NCI-H1092 treated with DMSO at 0.1 percent for 48 hours (cell line): ENCODE data around the gene CABLES1.
"Not testable (repeated sequence)": the region's sequence is repeated elsewhere in the genome, so short reads cannot be mapped to it uniquely, and the experiment has no call there.

Experiments
- DNase-seq: peaks from one replicate; lab custom pipeline; 2025; lab: John Stamatoyannopoulos, UW

Gene CABLES1

GRCh38 chr18:23269068-23269467 is 133.8 kb downstream of the CABLES1 start:
- DNase-seq: not testable (repeated sequence)

GRCh38 chr18:23269928-23270327 is 134.6 kb downstream of the CABLES1 start:
- DNase-seq: no peak

DNA sequence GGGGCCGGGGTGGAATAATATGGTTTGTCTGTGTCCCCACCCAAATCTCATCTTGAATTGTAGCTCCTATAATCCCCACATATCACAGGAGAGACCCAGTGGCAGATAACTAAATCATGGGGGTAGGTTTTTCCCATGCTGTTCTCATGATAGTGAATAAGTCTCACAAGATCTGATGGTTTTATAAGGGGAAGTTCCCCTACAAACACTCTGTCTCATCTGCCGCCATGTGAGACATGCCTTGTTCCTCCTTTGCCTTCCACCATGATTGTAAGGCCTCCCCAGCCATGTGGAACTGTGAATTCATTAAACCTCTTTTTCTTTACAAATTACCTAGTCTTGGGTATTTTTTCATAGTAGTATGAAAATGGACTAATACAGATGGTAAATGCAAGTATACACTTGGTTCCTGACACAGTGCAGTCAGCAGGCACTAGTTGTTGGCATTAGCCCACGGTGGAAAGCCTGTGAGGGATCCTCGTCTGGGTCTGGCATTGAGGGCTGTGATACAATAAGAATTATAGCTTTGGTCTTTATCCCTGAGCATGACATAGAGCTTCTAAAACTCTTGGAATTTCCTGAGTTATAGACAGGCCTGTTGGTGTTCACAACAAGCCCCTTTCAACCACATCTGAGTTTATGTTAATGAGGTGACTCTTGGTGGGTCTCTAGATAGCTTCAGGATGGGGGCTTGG is 135.8 kb downstream of the CABLES1 start:
- no peak for DNase-seq

- DNase-seq: no peak
These were observed 137.4 kb downstream of the CABLES1 start for GRCh38 chr18:23272498-23273232.

DNA sequence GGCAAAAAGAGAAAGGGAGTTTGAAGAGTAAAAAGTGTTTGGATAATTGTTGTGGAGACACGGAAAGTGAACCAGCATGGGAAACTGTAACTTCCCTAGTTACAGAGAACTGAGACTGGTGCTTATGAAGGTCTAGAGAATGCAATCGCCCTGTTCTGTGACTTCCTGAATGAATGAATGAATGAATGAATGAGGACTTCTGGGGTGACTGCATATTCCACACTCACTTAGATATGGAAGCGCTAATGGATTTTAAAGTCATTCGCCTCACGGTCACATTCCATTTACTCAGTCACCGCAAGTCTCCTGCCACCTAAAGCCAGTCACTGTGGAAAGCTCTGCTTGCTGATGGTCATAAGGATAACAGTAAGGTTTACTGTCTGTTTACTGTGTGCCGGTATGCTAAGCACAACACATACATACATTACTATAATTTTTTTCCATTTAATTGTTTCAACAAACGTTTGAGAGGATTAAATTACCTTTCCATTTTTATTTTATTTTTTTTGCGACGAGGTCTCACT is 138.2 kb downstream of the CABLES1 start:
- no peak for DNase-seq

DNA sequence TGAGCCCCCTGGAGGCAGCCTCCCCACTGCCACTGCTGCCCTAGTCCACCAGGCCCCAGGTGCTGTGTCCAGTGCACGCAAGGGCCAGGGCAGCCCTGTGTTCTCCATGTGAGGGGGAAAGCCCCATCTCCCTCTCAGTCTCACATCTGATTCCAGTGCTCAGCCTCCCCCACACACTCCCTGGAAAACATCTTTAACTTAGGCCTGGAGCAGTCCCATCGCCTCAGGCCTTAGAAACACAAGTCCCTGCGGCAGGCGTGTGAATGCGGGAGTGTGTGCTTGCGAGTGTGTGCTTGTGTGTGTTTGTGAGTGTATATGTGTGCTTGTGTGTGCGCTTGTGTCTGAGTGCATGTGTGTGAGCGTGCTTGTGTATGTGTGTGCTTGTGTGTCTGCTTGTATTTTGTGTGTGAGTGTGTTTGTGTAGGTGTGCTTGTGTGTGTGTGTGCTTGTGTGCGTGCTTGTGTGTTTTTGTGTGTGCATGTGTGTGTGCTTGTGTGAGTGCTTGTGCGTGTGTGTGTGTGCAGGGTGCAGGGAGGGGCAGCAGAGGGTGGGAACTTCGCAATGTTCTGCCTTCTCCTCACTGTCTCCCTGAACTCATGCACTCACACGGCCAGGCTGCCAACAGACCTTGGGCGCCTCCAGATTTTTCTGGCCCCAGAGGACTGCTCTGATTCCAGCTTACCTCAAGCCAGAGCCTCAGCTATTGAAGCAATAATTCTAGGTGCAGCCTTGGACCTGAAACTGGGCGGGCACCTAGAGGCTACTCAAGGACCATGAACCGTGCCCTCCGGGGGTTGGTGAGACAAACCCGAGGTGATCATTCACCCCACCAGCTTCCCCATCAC is 139.6 kb downstream of the CABLES1 start:
- DNase-seq: no peak

DNA sequence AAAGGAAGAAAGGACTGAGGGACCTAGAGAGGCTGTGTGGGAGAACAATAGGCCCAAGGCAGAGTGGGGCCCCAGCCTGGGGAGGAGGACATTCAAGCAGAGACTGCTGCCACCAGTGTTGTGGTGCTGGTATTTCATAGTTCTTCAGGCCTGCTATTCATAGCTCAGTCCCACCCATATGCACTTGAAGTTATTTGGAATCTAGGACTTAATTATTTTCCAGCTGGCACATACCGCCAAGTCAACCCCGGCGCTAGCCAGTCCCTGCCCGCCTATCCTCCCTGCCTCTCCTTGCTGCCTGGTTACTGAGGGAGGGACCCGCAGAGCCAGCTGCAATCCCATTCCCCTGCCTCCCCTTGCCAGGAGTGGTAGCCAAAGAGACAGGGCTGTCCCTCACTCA is 141.2 kb downstream of the CABLES1 start:
- DNase-seq: no peak

DNA sequence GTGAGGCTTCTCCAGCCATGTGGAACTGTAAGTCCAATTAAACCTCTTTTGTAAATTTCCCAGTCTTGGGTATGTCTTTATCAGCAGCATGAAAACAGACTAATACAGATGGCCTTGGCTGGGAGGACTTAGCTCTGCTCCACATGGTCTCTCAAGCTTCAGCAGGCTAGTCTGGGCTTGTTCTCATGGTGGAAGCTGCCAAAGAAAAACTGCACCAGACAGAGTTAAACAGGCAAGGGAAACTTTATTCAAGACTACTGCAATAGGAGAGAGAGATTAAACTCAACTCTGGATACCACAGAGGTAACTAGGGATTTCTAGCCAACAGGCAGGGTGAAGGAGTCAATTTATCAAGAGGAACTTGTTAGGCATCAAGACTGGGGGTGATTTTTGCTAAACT is 142.1 kb downstream of the CABLES1 start:
- DNase-seq: no peak

- no peak for DNase-seq
These were observed 144.6 kb downstream of the CABLES1 start for GRCh38 chr18:23279931-23280330.

- no peak for DNase-seq
These were observed 145.6 kb downstream of the CABLES1 start for GRCh38 chr18:23280844-23281243.

DNA sequence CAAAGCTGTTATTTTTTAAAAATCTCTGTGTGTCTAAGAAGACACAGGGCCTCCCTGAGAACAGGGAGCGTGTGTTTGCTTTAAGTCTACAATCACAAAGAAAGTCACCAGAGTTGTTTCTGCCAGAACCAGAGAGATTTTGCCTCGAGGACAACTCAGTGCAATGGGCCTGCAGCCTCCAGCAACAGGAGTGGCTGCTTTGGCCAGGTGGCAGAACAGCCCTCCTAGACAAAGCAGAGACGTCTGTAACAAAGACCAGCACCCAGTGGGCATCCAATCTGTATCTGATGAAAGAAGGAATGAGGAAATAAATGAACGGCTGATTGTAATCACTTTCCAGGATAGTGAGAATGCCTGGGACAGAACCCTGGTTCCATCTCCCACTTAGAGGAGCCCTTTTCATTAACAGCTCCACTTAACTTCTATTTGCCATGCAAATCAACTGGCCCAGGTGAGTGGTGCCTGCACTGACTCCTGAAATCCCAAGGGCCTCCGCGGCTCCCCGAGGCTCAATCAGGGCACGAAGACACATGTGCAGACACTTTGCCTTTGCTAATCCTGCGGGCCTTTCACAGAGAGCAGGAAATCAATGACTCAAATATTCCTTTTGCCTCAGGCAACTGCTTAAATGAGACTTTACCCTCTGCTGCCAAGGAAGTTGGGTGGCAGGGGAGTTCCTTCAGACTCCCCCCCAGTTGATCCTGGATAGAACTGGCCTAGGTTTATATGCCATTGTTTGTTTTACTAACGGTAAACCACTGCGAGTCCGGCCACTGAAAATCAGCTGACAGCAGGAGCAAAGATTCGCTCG is 146.5 kb downstream of the CABLES1 start:
- DNase-seq: no peak

- no peak for DNase-seq
These were observed 147.1 kb downstream of the CABLES1 start for GRCh38 chr18:23282437-23282781.

DNA sequence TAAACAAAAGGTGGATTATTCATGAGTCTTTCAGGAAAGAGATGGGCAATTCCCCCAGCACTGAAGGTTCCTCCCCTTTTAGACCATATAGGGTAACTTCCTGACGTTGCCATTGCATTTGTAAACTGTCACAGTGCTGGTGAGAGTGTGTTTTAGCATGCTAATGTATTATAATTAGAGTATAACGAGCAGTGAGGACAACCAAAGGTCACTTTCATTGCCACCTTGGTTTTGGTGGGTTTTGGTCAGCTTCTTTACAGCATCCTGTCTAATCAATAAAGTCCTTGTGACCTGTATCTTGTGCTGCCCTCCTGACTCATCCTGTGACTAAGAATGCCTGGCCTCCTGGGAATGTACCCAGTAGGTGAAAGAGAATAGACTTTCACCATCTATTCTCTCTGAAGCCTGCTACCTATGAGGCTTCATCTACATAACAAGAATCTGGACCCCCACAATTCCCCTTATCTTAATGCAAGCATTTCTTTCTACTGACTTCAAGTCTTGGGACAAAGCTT is 148.7 kb downstream of the CABLES1 start:
- DNase-seq: no peak

DNA sequence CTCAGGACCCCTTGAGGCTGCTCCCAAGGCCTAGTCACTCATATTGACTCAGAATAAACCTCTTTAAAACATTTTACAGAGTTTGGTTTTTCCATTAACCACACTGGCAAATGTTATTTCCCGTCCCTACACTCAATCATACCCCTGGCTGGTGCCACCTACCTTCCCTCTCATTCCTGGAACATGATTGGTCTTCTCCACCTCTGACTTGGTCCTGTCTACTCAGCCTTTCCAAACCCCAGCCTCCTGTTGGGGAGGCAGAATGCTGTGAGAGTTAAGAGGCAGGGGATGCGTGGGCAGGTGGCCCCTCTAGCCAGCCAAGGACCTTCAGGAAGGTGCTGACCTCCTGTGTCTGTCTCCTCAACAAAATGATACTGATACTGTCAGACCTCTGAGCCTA is 149.3 kb downstream of the CABLES1 start:
- DNase-seq: no peak

DNA sequence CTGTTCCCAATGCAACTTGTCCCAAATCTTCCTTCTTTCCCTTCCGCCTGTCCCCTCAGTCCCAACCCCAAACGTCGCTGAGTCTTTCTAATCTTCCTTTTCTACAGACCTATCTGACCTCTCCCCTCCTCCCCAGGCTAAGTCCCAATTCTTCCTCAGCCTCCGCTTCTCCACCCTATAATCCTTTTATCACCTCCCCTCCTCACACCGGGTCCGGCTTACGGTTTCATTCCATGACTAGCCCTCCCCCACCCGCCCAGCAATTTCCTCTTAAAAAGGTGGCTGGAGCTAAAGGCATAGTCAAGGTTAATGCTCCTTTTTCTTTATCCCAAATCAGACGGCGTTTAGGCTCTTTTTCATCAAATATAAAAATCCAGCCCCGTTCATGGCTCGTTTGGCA is 150.3 kb downstream of the CABLES1 start:
- not testable (repeated sequence) for DNase-seq

- DNase-seq: no peak
These were observed 156.3 kb downstream of the CABLES1 start for GRCh38 chr18:23291456-23292205.

DNA sequence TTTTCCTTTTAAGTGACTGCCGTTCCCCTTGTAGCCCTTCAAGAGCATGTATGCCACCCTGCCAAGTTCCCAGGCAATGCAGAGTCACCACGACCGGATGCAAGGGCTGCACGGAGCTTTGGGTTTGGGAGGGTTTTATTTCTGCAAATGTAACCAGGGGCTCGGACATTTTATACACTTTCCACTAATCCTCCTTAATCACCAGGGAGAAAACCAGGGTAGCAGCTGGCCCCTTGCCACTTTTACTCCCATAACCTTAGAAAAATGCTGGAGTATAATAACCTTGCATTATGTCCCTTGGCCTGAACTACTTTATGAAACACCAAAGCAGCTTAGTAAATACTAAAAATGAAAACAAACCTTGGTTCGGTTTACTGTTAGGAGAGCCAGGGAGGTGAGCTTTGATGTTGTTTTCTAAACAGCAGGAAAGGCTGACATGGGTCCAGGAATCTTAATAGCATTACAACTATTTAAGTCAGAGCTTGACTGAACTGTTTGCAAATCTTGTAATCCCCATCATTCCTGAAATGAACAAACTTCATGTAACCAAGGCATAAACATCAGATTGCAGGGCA is 165.0 kb downstream of the CABLES1 start:
- DNase-seq: no peak

- no peak for DNase-seq
These were observed 166.7 kb downstream of the CABLES1 start for GRCh38 chr18:23301972-23302371.

GRCh38 chr18:23302511-23302850 is 167.2 kb downstream of the CABLES1 start:
- DNase-seq: no peak

GRCh38 chr18:23302851-23303527 is 167.7 kb downstream of the CABLES1 start:
- no peak for DNase-seq
